OCI-LY1 (cell line): Measurements from ENCODE around the gene CETN3.

Experiments used
- CTCF ChIP-seq: fragments of 200-600 bp; sonication (generic), shearing (Covaris generic); IDR thresholded peaks from 2 replicates; pipeline ENCODE4 v1.5.1; 2017; ENCODE audit warnings: mild to moderate bottlenecking, antibody characterized with exemption, low read length, moderate library complexity, mixed read lengths
- EZH2 ChIP-seq: fragments of 200-600 bp; sonication (generic), shearing (Covaris generic); IDR thresholded peaks from 2 replicates; pipeline ENCODE4 v1.8.0; 2017; ENCODE audit warnings: borderline replicate concordance, mixed run types, mild to moderate bottlenecking, antibody characterized with exemption, low read length, moderate library complexity, mixed read lengths

- no peak for TF ChIP-seq CTCF
- TF ChIP-seq EZH2 = no peak
Measured at GRCh38 chr5:90384389-90384788, 25.2 kb downstream of the CETN3 start.
